CD14-positive monocyte (primary cell): Measurements from ENCODE around the gene CNTLN. TPM values are rescaled to one million over a fixed set of nuclear protein-coding genes. Genes with fewer than 3 reads are reported as not detected.
"Not testable (repeated sequence)": the region's sequence is repeated elsewhere in the genome, so short reads cannot be mapped to it uniquely, and the experiment has no call there.

Source experiments
- DNase-seq, 3 donors: peaks; one replicate each; pipeline ENCODE4 v3.0.0-alpha.2; 2011 to 2022
- H2AFZ ChIP-seq: 2 replicates; pipeline ENCODE4 v1.6.0; 2012; ENCODE audit warnings: mild to moderate bottlenecking, low read depth, low read length, inconsistent platforms; ENCODE audit not compliant: insufficient read depth, poor library complexity, severe bottlenecking
- H3K27ac ChIP-seq, 2 donors: 1 replicate in 1 of 2; 2 replicates in 1 of 2; pipeline ENCODE4 v1.5.1; 2012 to 2013; ENCODE audit warnings: low read length in 2 of 2, control low read depth in 1 of 2, inconsistent platforms in 1 of 2, low read depth in 1 of 2, mild to moderate bottlenecking in 1 of 2
- H3K27me3 ChIP-seq, 2 donors: one replicate each; pipeline versions ENCODE4 v1.6.0 to v1.6.1; 2011 to 2013; ENCODE audit warnings: low read length in 2 of 2; ENCODE audit not compliant: control insufficient read depth in 2 of 2, insufficient read depth in 2 of 2
- H3K36me3 ChIP-seq, 2 donors: replicated peaks in 1 of 2; 1 replicate in 1 of 2; 2 replicates in 1 of 2; pipeline versions ENCODE4 v1.5.1 to v1.6.1; 2012 to 2013; ENCODE audit warnings: low read length in 2 of 2, control low read depth in 1 of 2, inconsistent platforms in 1 of 2, mild to moderate bottlenecking in 1 of 2; ENCODE audit not compliant: insufficient read depth in 2 of 2, control insufficient read depth in 1 of 2
- H3K4me1 ChIP-seq, 2 donors: 1 replicate in 1 of 2; 2 replicates in 1 of 2; pipeline versions ENCODE4 v1.5.1 to v1.6.1; 2012 to 2013; ENCODE audit warnings: low read length in 2 of 2, control low read depth in 1 of 2, inconsistent platforms in 1 of 2, mild to moderate bottlenecking in 1 of 2, moderate library complexity in 1 of 2; ENCODE audit not compliant: insufficient read depth in 2 of 2, control insufficient read depth in 1 of 2
- H3K4me2 ChIP-seq: replicated peaks from 2 replicates; pipeline ENCODE3; 2012; ENCODE audit warnings: low read length, moderate library complexity, mild to moderate bottlenecking; ENCODE audit not compliant: poor library complexity, severe bottlenecking; ENCODE audit errors: extremely low read depth
- H3K4me3 ChIP-seq, 3 experiments: fragments of 200-600 bp in 1 of 3; sonication (generic) in 1 of 3; replicated peaks in 1 of 3; 1 replicate in 2 of 3; 2 replicates in 1 of 3; pipeline ENCODE4 v1.5.1; 2011 to 2013; ENCODE audit warnings: low read length in 3 of 3, mild to moderate bottlenecking in 3 of 3, control low read depth in 2 of 3, low read depth in 2 of 3, inconsistent platforms in 1 of 3, moderate library complexity in 1 of 3
- H3K79me2 ChIP-seq: 2 replicates; pipeline ENCODE4 v1.6.0; 2012; ENCODE audit warnings: mild to moderate bottlenecking, control low read depth, inconsistent platforms, low read length, moderate library complexity; ENCODE audit not compliant: insufficient read depth
- H3K9ac ChIP-seq: 2 replicates; pipeline ENCODE4 v1.6.0; 2017; ENCODE audit warnings: low read length, mild to moderate bottlenecking; ENCODE audit not compliant: insufficient read depth, poor library complexity, severe bottlenecking
- H3K9me3 ChIP-seq, 2 donors: replicated peaks in 1 of 2; 1 replicate in 1 of 2; 2 replicates in 1 of 2; pipeline versions ENCODE4 v1.5.1 to v1.6.1; 2012 to 2013; ENCODE audit warnings: low read length in 2 of 2, control low read depth in 1 of 2; ENCODE audit not compliant: control insufficient read depth in 1 of 2, insufficient read depth in 1 of 2
- H4K20me1 ChIP-seq: 2 replicates; pipeline ENCODE4 v1.6.0; 2012; ENCODE audit warnings: mild to moderate bottlenecking, low read length, control low read depth, moderate library complexity; ENCODE audit not compliant: insufficient read depth
- H3K27ac Mint-ChIP-seq, 7 donors: one replicate each; pipeline ENCODE4 v1.8.0; 2020; ENCODE audit warnings: mild to moderate bottlenecking in 7 of 7, mixed read lengths in 7 of 7, moderate library complexity in 6 of 7, inconsistent platforms in 2 of 7
- H3K27me3 Mint-ChIP-seq, 3 donors: one replicate each; pipeline ENCODE4 v1.8.0; 2021 to 2022; ENCODE audit warnings: low read depth in 3 of 3, mild to moderate bottlenecking in 3 of 3, mixed read lengths in 3 of 3, moderate library complexity in 3 of 3, inconsistent platforms in 1 of 3
- H3K36me3 Mint-ChIP-seq, 2 donors: one replicate each; pipeline ENCODE4 v1.8.0; 2020; ENCODE audit warnings: mixed read lengths in 2 of 2, inconsistent platforms in 1 of 2, mild to moderate bottlenecking in 1 of 2
- H3K4me1 Mint-ChIP-seq: one replicate; pipeline ENCODE4 v1.8.0; 2020; ENCODE audit warnings: mild to moderate bottlenecking, mixed read lengths
- H3K4me3 Mint-ChIP-seq, 2 donors: one replicate each; pipeline ENCODE4 v1.8.0; 2020; ENCODE audit warnings: mild to moderate bottlenecking in 2 of 2, mixed read lengths in 2 of 2, moderate library complexity in 1 of 2
- H3K9me3 Mint-ChIP-seq, 7 donors: one replicate each; pipeline ENCODE4 v1.8.0; 2020 to 2022; ENCODE audit warnings: mixed read lengths in 7 of 7, mild to moderate bottlenecking in 6 of 7, moderate library complexity in 6 of 7, inconsistent platforms in 2 of 7
- WGBS: methylation state at CpG from one replicate; pipeline ENCODE4 v1.1.5; 2013; ENCODE audit warnings: missing lambda C conversion rate; ENCODE audit not compliant: insufficient coverage; 5-methylcytosine and 5-hydroxymethylcytosine counted together
- intact Hi-C, 2 donors: fragments of 100-400 bp; cut with micrococcal nuclease; formaldehyde crosslinking; loops; one replicate each; pipeline versions ENCODE4 v1.15.0 to v1.15.1; 2023
- polyA plus RNA-seq, 3 donors: library from polyadenylated mRNA; depleted of rRNA in 1 of 3; unstranded in 2 of 3; stranded (reverse) in 1 of 3; fragments of 300-500 nt in 2 of 3; fragments of >200 nt in 1 of 3; fragmentation: Illumina TruSeq in 2 of 3; gene quantifications; 1 replicate in 2 of 3; 2 replicates in 1 of 3; pipeline ENCODE4 v1.2.3, GENCODE V29; 2012 to 2021
- TF ChIP-seq, protein P1 (sequence below): fragments of 200-600 bp; IDR thresholded peaks from one replicate; pipeline ENCODE4 v1.8.0; 2022; ENCODE audit warnings: antibody characterized with exemption, mild to moderate bottlenecking

Gene CNTLN
- polyA plus RNA-seq, 3 donors, result 2.2 to 5.6 (median 4.0) TPM

DNA sequence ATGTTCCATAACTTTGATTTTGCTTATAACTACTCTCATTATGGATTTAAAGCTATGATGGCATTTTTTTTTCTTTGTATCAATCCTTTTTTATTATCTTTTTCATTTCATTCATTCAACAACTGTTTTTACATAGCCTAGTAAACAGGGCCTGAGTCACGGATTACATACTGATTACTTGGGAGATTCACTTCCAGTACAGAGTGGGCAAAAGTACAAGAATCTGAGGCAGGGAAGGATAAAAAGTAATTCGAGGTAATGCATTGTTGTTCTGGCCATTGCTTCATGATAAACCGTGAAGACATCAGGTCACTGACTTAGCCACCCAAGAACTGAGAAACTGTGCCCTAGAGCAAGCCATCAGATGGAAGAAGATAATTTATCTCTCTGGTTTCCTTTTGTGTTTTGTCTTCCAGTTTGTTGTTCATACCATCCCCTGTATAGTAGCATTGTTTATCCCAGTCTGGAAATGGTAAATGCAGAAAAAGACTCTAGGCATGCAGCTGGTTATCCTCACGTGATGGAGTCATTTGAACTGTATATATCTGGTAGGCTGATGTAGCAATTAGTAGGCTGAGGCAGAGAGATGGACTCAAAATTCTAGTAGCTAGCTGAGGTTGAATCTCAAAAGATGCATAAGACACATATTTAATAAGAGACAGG is 145.6 kb downstream of the CNTLN start:
- Mint-ChIP-seq H3K27ac (no peak overlapping the region), H3K4me3 (no peak overlapping the region), H3K9me3 (peaks cover 6 to 16% (median 11%) of the 10 kb centered on the region in 7 donors), H3K27me3 (peaks cover 0 to 2% (median 0%) of the 10 kb centered on the region in 3 donors), H3K36me3 (peaks cover 29 to 52% of the 10 kb centered on the region in 2 donors), H3K4me1 (no peaks in the 10 kb centered on the region)
- TF ChIP-seq, protein P1, sequence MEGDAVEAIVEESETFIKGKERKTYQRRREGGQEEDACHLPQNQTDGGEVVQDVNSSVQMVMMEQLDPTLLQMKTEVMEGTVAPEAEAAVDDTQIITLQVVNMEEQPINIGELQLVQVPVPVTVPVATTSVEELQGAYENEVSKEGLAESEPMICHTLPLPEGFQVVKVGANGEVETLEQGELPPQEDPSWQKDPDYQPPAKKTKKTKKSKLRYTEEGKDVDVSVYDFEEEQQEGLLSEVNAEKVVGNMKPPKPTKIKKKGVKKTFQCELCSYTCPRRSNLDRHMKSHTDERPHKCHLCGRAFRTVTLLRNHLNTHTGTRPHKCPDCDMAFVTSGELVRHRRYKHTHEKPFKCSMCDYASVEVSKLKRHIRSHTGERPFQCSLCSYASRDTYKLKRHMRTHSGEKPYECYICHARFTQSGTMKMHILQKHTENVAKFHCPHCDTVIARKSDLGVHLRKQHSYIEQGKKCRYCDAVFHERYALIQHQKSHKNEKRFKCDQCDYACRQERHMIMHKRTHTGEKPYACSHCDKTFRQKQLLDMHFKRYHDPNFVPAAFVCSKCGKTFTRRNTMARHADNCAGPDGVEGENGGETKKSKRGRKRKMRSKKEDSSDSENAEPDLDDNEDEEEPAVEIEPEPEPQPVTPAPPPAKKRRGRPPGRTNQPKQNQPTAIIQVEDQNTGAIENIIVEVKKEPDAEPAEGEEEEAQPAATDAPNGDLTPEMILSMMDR, result no peak
- Histone ChIP-seq H3K4me1 (no peaks in the 10 kb centered on the region), H2AFZ (no peak overlapping the region), H4K20me1 (no peaks in the 10 kb centered on the region), H3K4me2 (no peak overlapping the region), H3K9me3 (peaks cover 3 to 5% of the 10 kb centered on the region in 2 donors), H3K9ac (no peak overlapping the region), H3K27me3 (no peaks in the 10 kb centered on the region), H3K79me2 (no peaks in the 10 kb centered on the region), H3K4me3 (no peak overlapping the region), H3K36me3 (peaks cover 5 to 27% of the 10 kb centered on the region in 2 donors), H3K27ac (no peak overlapping the region)
- intact Hi-C loops, result no loop called here
- DNase-seq, result no peak
- 100% methylated on average over 2 of the region's 4 CpGs for WGBS

DNA sequence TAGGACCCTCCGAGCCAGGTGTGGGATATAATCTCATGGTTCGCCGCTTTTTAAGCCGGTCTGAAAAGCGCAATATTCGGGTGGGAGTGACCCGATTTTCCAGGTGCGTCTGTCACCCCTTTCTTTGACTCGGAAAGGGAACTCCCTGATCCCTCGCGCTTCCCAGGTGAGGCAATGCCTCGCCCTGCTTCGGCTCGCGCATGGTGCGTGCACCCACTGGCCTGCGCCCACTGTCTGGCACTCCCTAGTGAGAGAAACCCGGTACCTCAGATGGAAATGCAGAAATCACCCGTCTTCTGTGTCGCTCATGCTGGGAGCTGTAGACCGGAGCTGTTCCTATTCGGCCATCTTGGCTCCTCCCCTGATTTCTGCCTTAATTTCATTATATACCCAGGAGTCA is 155.8 kb downstream of the CNTLN start:
- WGBS, result 100% methylated on average over 12 of the region's 22 CpGs
- H3K27ac ChIP-seq, intact Hi-C loops, DNase-seq, H4K20me1 ChIP-seq, H3K4me3 Mint-ChIP-seq, H3K27ac Mint-ChIP-seq, H3K27me3 ChIP-seq, H3K9ac ChIP-seq, H3K4me3 ChIP-seq, H3K27me3 Mint-ChIP-seq, H3K79me2 ChIP-seq, H3K4me1 Mint-ChIP-seq, H2AFZ ChIP-seq, H3K4me2 ChIP-seq, H3K4me1 ChIP-seq: not testable (repeated sequence)
- Histone ChIP-seq H3K9me3 (peaks cover 16 to 18% of the 10 kb centered on the region in 2 donors), H3K36me3 (peaks cover 0 to 19% of the 10 kb centered on the region in 2 donors)
- peaks cover 22 to 30% of the 10 kb centered on the region in 2 donors for H3K36me3 Mint-ChIP-seq
- H3K9me3 Mint-ChIP-seq, result peaks cover 18 to 46% (median 25%) of the 10 kb centered on the region in 7 donors
